ENCODE measurements around the gene VIM. TPM values are rescaled to one million over a fixed set of nuclear protein-coding genes. Genes with fewer than 3 reads are reported as not detected.

The VIM gene
- 1,044 TPM for total RNA-seq
- polyA plus RNA-seq (ENCODE audit: insufficient read depth, low read depth, low replicate concordance): 403 TPM
- long read RNA-seq, donor 1, transcript VIM-205 (2 exons, 1,139 nt): minor isoform, 5 of 424 reads
- long read RNA-seq, donor 1, transcript VIM-201 (9 exons, 1,868 nt): major isoform, 177 of 424 reads
- long read RNA-seq, donor 1, partial matches to known transcripts: 205 of 424 reads
- long read RNA-seq, donor 1, other reads (novel, unspliced or antisense): 36 of 424 reads
- long read RNA-seq, donor 2, transcript VIM-201 (9 exons, 1,868 nt): major isoform, 251 of 409 reads
- long read RNA-seq, donor 2, partial matches to known transcripts: 125 of 409 reads
- long read RNA-seq, donor 2, other reads (novel, unspliced or antisense): 31 of 409 reads
- long read RNA-seq, donor 3, transcript VIM-201 (9 exons, 1,868 nt): major isoform, 258 of 408 reads
- long read RNA-seq, donor 3, partial matches to known transcripts: 108 of 408 reads
- long read RNA-seq, donor 3, other reads (novel, unspliced or antisense): 39 of 408 reads
- long read RNA-seq, donor 4, transcript VIM-201 (9 exons, 1,868 nt): major isoform, 192 of 299 reads
- long read RNA-seq, donor 4, partial matches to known transcripts: 80 of 299 reads
- long read RNA-seq, donor 4, other reads (novel, unspliced or antisense): 23 of 299 reads
- long read RNA-seq, donor 5, transcript VIM-201 (9 exons, 1,868 nt): major isoform, 27 of 42 reads
- long read RNA-seq, donor 5, partial matches to known transcripts: 14 of 42 reads
- long read RNA-seq, donor 5, other reads (novel, unspliced or antisense): 0 of 42 reads
- long read RNA-seq, donor 6, transcript VIM-201 (9 exons, 1,868 nt): major isoform, 97 of 183 reads
- long read RNA-seq, donor 6, partial matches to known transcripts: 76 of 183 reads
- long read RNA-seq, donor 6, other reads (novel, unspliced or antisense): 8 of 183 reads
- long read RNA-seq, donor 7, transcript VIM-201 (9 exons, 1,868 nt): major isoform, 725 of 773 reads
- long read RNA-seq, donor 7, partial matches to known transcripts: 30 of 773 reads
- long read RNA-seq, donor 7, other reads (novel, unspliced or antisense): 18 of 773 reads
- long read RNA-seq, donor 8, transcript VIM-201 (9 exons, 1,868 nt): major isoform, 188 of 337 reads
- long read RNA-seq, donor 8, transcript VIM-205 (2 exons, 1,139 nt): minor isoform, 5 of 337 reads
- long read RNA-seq, donor 8, partial matches to known transcripts: 126 of 337 reads
- long read RNA-seq, donor 8, other reads (novel, unspliced or antisense): 18 of 337 reads
- long read RNA-seq, donor 9, transcript VIM-201 (9 exons, 1,868 nt): major isoform, 123 of 218 reads
- long read RNA-seq, donor 9, partial matches to known transcripts: 85 of 218 reads
- long read RNA-seq, donor 9, other reads (novel, unspliced or antisense): 7 of 218 reads
- long read RNA-seq, donor 10, transcript VIM-201 (9 exons, 1,868 nt): major isoform, 215 of 364 reads
- long read RNA-seq, donor 10, partial matches to known transcripts: 131 of 364 reads
- long read RNA-seq, donor 10, other reads (novel, unspliced or antisense): 14 of 364 reads

DNA sequence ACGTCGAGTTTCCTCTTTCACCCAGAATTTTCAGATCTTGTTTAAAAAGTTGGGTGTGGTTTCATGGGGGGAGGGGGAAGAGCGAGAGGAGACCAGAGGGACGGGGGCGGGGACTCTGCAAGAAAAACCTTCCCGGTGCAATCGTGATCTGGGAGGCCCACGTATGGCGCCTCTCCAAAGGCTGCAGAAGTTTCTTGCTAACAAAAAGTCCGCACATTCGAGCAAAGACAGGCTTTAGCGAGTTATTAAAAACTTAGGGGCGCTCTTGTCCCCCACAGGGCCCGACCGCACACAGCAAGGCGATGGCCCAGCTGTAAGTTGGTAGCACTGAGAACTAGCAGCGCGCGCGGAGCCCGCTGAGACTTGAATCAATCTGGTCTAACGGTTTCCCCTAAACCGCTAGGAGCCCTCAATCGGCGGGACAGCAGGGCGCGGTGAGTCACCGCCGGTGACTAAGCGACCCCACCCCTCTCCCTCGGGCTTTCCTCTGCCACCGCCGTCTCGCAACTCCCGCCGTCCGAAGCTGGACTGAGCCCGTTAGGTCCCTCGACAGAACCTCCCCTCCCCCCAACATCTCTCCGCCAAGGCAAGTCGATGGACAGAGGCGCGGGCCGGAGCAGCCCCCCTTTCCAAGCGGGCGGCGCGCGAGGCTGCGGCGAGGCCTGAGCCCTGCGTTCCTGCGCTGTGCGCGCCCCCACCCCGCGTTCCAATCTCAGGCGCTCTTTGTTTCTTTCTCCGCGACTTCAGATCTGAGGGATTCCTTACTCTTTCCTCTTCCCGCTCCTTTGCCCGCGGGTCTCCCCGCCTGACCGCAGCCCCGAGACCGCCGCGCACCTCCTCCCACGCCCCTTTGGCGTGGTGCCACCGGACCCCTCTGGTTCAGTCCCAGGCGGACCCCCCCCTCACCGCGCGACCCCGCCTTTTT lies at the start of gene VIM:
Gene VIM (plus strand): TSS at position 151 of the 925 bp plus-strand sequence. CDS start 1,182 bp downstream, outside the sequence.
- Histone ChIP-seq H3K36me3 (ENCODE audit: control insufficient read depth in 2 of 3, insufficient read depth in 3 of 3, low read length in 3 of 3) (peaks cover 0 to 7% (median 0%) of the 10 kb centered on the region in 3 donors), H3K9ac (ENCODE audit: low read length in 3 of 3) (peak within 1 kb of the TSS; percentile 27 to 52 (median 46)), H3K4me3 (ENCODE audit: low read length in 3 of 3) (peak within 1 kb of the TSS; percentile 58 to 91 (median 78)), H3K27me3 (ENCODE audit: control insufficient read depth, insufficient read depth, low read length) (no peaks in the 10 kb centered on the region), H3K4me1 (ENCODE audit: control insufficient read depth in 2 of 3, insufficient read depth in 2 of 3, low read depth in 1 of 3, low read length in 3 of 3) (peaks cover 0 to 12% (median 0%) of the 10 kb centered on the region in 3 donors), H3K9me3 (ENCODE audit: control insufficient read depth in 2 of 3, insufficient read depth in 1 of 3, low read length in 3 of 3) (no peaks in the 10 kb centered on the region), H3K27ac (ENCODE audit: low read depth in 2 of 2, low read length in 2 of 2) (peak within 1 kb of the TSS; percentile 96 to 98)
- FAIRE-seq (no peak), DNase-seq (peak; percentile 83 to 97 (median 91))
- intact Hi-C loops (cut with DNase I): no loop called here
- TF ChIP-seq, protein P1, sequence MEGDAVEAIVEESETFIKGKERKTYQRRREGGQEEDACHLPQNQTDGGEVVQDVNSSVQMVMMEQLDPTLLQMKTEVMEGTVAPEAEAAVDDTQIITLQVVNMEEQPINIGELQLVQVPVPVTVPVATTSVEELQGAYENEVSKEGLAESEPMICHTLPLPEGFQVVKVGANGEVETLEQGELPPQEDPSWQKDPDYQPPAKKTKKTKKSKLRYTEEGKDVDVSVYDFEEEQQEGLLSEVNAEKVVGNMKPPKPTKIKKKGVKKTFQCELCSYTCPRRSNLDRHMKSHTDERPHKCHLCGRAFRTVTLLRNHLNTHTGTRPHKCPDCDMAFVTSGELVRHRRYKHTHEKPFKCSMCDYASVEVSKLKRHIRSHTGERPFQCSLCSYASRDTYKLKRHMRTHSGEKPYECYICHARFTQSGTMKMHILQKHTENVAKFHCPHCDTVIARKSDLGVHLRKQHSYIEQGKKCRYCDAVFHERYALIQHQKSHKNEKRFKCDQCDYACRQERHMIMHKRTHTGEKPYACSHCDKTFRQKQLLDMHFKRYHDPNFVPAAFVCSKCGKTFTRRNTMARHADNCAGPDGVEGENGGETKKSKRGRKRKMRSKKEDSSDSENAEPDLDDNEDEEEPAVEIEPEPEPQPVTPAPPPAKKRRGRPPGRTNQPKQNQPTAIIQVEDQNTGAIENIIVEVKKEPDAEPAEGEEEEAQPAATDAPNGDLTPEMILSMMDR (IDR thresholded peaks at IDR 0.05; ENCODE audit: borderline replicate concordance, extremely low read depth, insufficient read depth): peak; percentile 5

GRCh38 chr10:17179002-17179401 lies 49.0 kb upstream of the VIM start:
- H3K27me3 ChIP-seq (ENCODE audit: control insufficient read depth, insufficient read depth, low read length): no peaks in the 10 kb centered on the region
- peaks cover 0 to 15% (median 4%) of the 10 kb centered on the region in 3 donors for H3K4me1 ChIP-seq (ENCODE audit: control insufficient read depth in 2 of 3, insufficient read depth in 2 of 3, low read depth in 1 of 3, low read length in 3 of 3)
- no peak overlapping the region for H3K4me3 ChIP-seq (ENCODE audit: low read length in 3 of 3)
- TF ChIP-seq, protein P1 (IDR thresholded peaks at IDR 0.05; ENCODE audit: borderline replicate concordance, extremely low read depth, insufficient read depth): no peak
- no peak overlapping the region for H3K9ac ChIP-seq (ENCODE audit: low read length in 3 of 3)
- no peaks in the 10 kb centered on the region for H3K36me3 ChIP-seq (ENCODE audit: control insufficient read depth in 2 of 3, insufficient read depth in 3 of 3, low read length in 3 of 3)
- H3K9me3 ChIP-seq (ENCODE audit: control insufficient read depth in 2 of 3, insufficient read depth in 1 of 3, low read length in 3 of 3): no peaks in the 10 kb centered on the region
- FAIRE-seq (no peak), DNase-seq (no peak)
- intact Hi-C loops (cut with DNase I): no loop called here
- no peak overlapping the region for H3K27ac ChIP-seq (ENCODE audit: low read depth in 2 of 2, low read length in 2 of 2)
